SK-N-SH (cell line): Measurements from ENCODE around the gene TCIRG1. TPM values are rescaled to one million over a fixed set of nuclear protein-coding genes. Genes with fewer than 3 reads are reported as not detected.
"Not testable (repeated sequence)": the region's sequence is repeated elsewhere in the genome, so short reads cannot be mapped to it uniquely, and the experiment has no call there.

Source experiments
- CTCF ChIA-PET: fragments of 300-600, 350-600 bp; formaldehyde crosslinking; extraction: SDS; loops from one replicate; lab custom pipeline; 2021; lab: Yijun Ruan, JAX
- POLR2A ChIA-PET: fragments of 350-600 bp; sonication (Branson Sonifier 250); formaldehyde crosslinking; extraction: SDS; loops from one replicate; lab custom pipeline; 2020; ENCODE audit warnings: antibody characterized with exemption, inconsistent platforms; lab: Yijun Ruan, JAX
- DNase-seq: peaks from one replicate; pipeline ENCODE4 v3.0.0; 2012
- H2AFZ ChIP-seq: fragments of 200-600 bp; sonication (generic); 2 replicates; pipeline ENCODE4 v1.8.1; 2016; ENCODE audit warnings: antibody characterized with exemption, mild to moderate bottlenecking, low read depth
- H3F3A ChIP-seq: fragments of 200-600 bp; sonication (generic); replicated peaks from 2 replicates; pipeline ENCODE3; 2016; ENCODE audit warnings: antibody characterized with exemption, mild to moderate bottlenecking; ENCODE audit not compliant: insufficient read depth
- H3K27ac ChIP-seq, 2 experiments: fragments of 200-500 bp in 1 of 2; fragments of 200-600 bp in 1 of 2; sonication (Bioruptor generic) in 1 of 2; sonication (generic), shearing (Covaris generic) in 1 of 2; 2 replicates each; pipeline versions ENCODE4 v1.5.1 to v1.6.1; 2014 to 2016; ENCODE audit warnings: low read depth in 2 of 2, inconsistent platforms in 1 of 2, low read length in 1 of 2, mild to moderate bottlenecking in 1 of 2, mixed read lengths in 1 of 2
- H3K27me3 ChIP-seq: fragments of 200-600 bp; sonication (generic), shearing (Covaris generic); 2 replicates; pipeline ENCODE4 v1.6.1; 2016; ENCODE audit warnings: mixed run types; ENCODE audit not compliant: insufficient read depth
- H3K36me3 ChIP-seq, 2 experiments: fragments of 200-500 bp in 1 of 2; fragments of 200-600 bp in 1 of 2; sonication (Bioruptor generic) in 1 of 2; sonication (generic) in 1 of 2; replicated peaks in 1 of 2; 2 replicates each; pipeline versions ENCODE3 to v1.5.1; 2014 to 2016; ENCODE audit warnings: low read length in 1 of 2, mild to moderate bottlenecking in 1 of 2; ENCODE audit not compliant: insufficient read depth in 2 of 2, control insufficient read depth in 1 of 2
- H3K4me1 ChIP-seq, 2 experiments: fragments of 200-500 bp in 1 of 2; fragments of 200-600 bp in 1 of 2; sonication (Bioruptor generic) in 1 of 2; sonication (generic), shearing (Covaris generic) in 1 of 2; 2 replicates each; pipeline versions ENCODE4 v1.5.1 to v1.6.1; 2014 to 2016; ENCODE audit warnings: low read depth in 1 of 2, low read length in 1 of 2, mixed run types in 1 of 2; ENCODE audit not compliant: insufficient read depth in 2 of 2, control insufficient read depth in 1 of 2
- H3K4me2 ChIP-seq: fragments of 200-600 bp; sonication (generic), shearing (Covaris generic); 2 replicates; pipeline ENCODE4 v1.6.1; 2017; ENCODE audit warnings: mixed run types
- H3K4me3 ChIP-seq, 2 experiments: fragments of 200-500 bp in 1 of 2; fragments of 200-600 bp in 1 of 2; sonication (Bioruptor generic) in 1 of 2; sonication (generic), shearing (Covaris generic) in 1 of 2; 2 replicates each; pipeline versions ENCODE4 v1.5.1 to v1.8.1; 2014 to 2016; ENCODE audit warnings: low read depth in 2 of 2, inconsistent platforms in 1 of 2, low read length in 1 of 2, mild to moderate bottlenecking in 1 of 2, mixed read lengths in 1 of 2, moderate library complexity in 1 of 2
- H3K79me2 ChIP-seq: fragments of 200-600 bp; sonication (generic); 2 replicates; pipeline ENCODE4 v1.8.1; 2017; ENCODE audit warnings: mild to moderate bottlenecking; ENCODE audit not compliant: insufficient read depth
- H3K9ac ChIP-seq: fragments of 200-600 bp; sonication (generic); 2 replicates; pipeline ENCODE4 v1.6.1; 2017; ENCODE audit warnings: mixed run types
- H3K9me2 ChIP-seq: fragments of 200-600 bp; sonication (generic); 2 replicates; pipeline ENCODE4 v1.6.1; 2017; ENCODE audit warnings: mixed run types
- H3K9me3 ChIP-seq: fragments of 200-600 bp; sonication (generic); 2 replicates; pipeline ENCODE4 v1.6.1; 2017; ENCODE audit warnings: mixed run types, mild to moderate bottlenecking, moderate library complexity
- H4K20me1 ChIP-seq: fragments of 200-600 bp; sonication (generic); 2 replicates; pipeline ENCODE4 v1.6.1; 2017; ENCODE audit warnings: mild to moderate bottlenecking, mixed run types; ENCODE audit not compliant: insufficient read depth
- CTCF ChIP-seq: fragments of 200-600 bp; sonication (generic); IDR thresholded peaks from 2 replicates; pipeline ENCODE4 v1.6.1; 2017; ENCODE audit warnings: antibody characterized with exemption, mild to moderate bottlenecking, moderate library complexity
- FOSL2 ChIP-seq: IDR thresholded peaks from 2 replicates; pipeline ENCODE4 v1.4.0; 2012; ENCODE audit warnings: low read depth, mild to moderate bottlenecking, moderate library complexity, borderline replicate concordance
- FOXJ3 ChIP-seq: sonication (generic); formaldehyde crosslinking; IDR thresholded peaks from 2 replicates; pipeline ENCODE4 v1.5.1; 2020; ENCODE audit warnings: mild to moderate bottlenecking, missing genetic modification reagents
- FOXM1 ChIP-seq: IDR thresholded peaks from 2 replicates; pipeline ENCODE4 v1.4.0; 2012; ENCODE audit warnings: low read depth, mild to moderate bottlenecking
- IRF3 ChIP-seq: fragments of 150-350 bp; IDR thresholded peaks from 2 replicates; pipeline ENCODE4 v1.6.1; 2016; ENCODE audit warnings: mild to moderate bottlenecking, low read depth, low read length
- MAX ChIP-seq: IDR thresholded peaks from 2 replicates; pipeline ENCODE4 v1.4.0; 2012; ENCODE audit warnings: low read depth
- MXI1 ChIP-seq: IDR thresholded peaks from 2 replicates; pipeline ENCODE4 v1.6.1; 2012; ENCODE audit warnings: mild to moderate bottlenecking, low read depth, low read length, improper control_type of control experiment
- RFX5 ChIP-seq: IDR thresholded peaks from 2 replicates; pipeline ENCODE4 v1.6.1; 2012; ENCODE audit warnings: mild to moderate bottlenecking, improper control_type of control experiment, low read length
- SIN3A ChIP-seq: IDR thresholded peaks from 2 replicates; pipeline ENCODE4 v1.6.1; 2012; ENCODE audit warnings: low read depth, mild to moderate bottlenecking, low read length, moderate library complexity, borderline replicate concordance
- TAF1 ChIP-seq: IDR thresholded peaks from 2 replicates; pipeline ENCODE4 v1.6.1; 2012; ENCODE audit warnings: low read depth, mild to moderate bottlenecking, low read length, moderate library complexity, borderline replicate concordance
- TEAD4 ChIP-seq: IDR thresholded peaks from 2 replicates; pipeline ENCODE4 v1.4.0; 2012; ENCODE audit warnings: mild to moderate bottlenecking, borderline replicate concordance; ENCODE audit not compliant: insufficient read depth
- USF2 ChIP-seq: fragments of 150-350 bp; IDR thresholded peaks from 2 replicates; pipeline ENCODE4 v1.6.1; 2017; ENCODE audit warnings: antibody characterized with exemption, low read length, low read depth, borderline replicate concordance
- YY1 ChIP-seq: IDR thresholded peaks from 2 replicates; pipeline ENCODE4 v1.4.0; 2012; ENCODE audit warnings: low read depth, mild to moderate bottlenecking
- WGBS: methylation state at CpG from one replicate; pipeline ENCODE4 v1.1.6; 2017; ENCODE audit warnings: low lambda C conversion rate; 5-methylcytosine and 5-hydroxymethylcytosine counted together
- polyA plus RNA-seq, 3 experiments: library from polyadenylated mRNA; depleted of rRNA; stranded (reverse); fragments of >200 nt; gene quantifications; 2 replicates each; pipeline ENCODE4 v1.2.3, GENCODE V29; 2012

TCIRG1 gene
- polyA plus RNA-seq, 1 of the 3 experiments (the other 2 are of a cell fraction), result 0.58 TPM

- Histone ChIP-seq H3K4me3 (no peak overlapping the region), H3F3A (peaks cover 5% of the 10 kb centered on the region), H3K27me3 (no peaks in the 10 kb centered on the region), H3K36me3 (peaks cover 0 to 20% of the 10 kb centered on the region in 2 experiments), H3K9ac (no peak overlapping the region), H3K4me2 (no peak overlapping the region), H4K20me1 (0 out of 2 replicates have a peak, but pooled peaks cover 6% of the 10 kb centered on the region), H3K4me1 (no peaks in the 10 kb centered on the region), H3K79me2 (no peaks in the 10 kb centered on the region), H2AFZ (no peak overlapping the region), H3K27ac (no peak overlapping the region), H3K9me2 (no peaks in the 10 kb centered on the region), H3K9me3 (no peaks in the 10 kb centered on the region)
- TF ChIP-seq FOXJ3 (no peak), USF2 (no peak), SIN3A (no peak), YY1 (no peak), RFX5 (no peak), MXI1 (no peak), TEAD4 (no peak), CTCF (no peak), MAX (no peak), FOSL2 (no peak), IRF3 (no peak), TAF1 (no peak), FOXM1 (no peak)
- 93% methylated on average over 2 of the region's 2 CpGs for WGBS
- POLR2A ChIA-PET, result no interaction called here
- DNase-seq, result no peak
- CTCF ChIA-PET, result interaction anchor here (1.0 to 1.5 kb wide), 2 partner anchors 64 to 117 kb away, joined by 3 to 6 read pairs; no protein-coding TSS in a partner anchor
Measured at GRCh38 chr11:68092411-68092810, 53.6 kb downstream of the TCIRG1 start.

GRCh38 chr11:68092946-68093345 is 54.1 kb downstream of the TCIRG1 start:
- H4K20me1 ChIP-seq, H3K27me3 ChIP-seq, H3K4me1 ChIP-seq, H3K4me2 ChIP-seq, H3K27ac ChIP-seq, H2AFZ ChIP-seq, H3F3A ChIP-seq, POLR2A ChIA-PET, H3K79me2 ChIP-seq, DNase-seq, H3K9me3 ChIP-seq, H3K4me3 ChIP-seq, H3K9ac ChIP-seq, H3K9me2 ChIP-seq: not testable (repeated sequence)
- WGBS, result 91% methylated on average over 3 of the region's 3 CpGs
- H3K36me3 ChIP-seq, result peaks cover 0 to 20% of the 10 kb centered on the region in 2 experiments
- CTCF ChIA-PET, result interaction anchor here (1.0 to 1.5 kb wide), 2 partner anchors 64 to 117 kb away, joined by 3 to 6 read pairs; no protein-coding TSS in a partner anchor
